GM23338 (cell line): ENCODE data around the gene DEXI.

Experiments
- CREB1 ChIP-seq: fragments of 250-450 bp; sonication (Bioruptor Pico); IDR thresholded peaks from 2 replicates; pipeline ENCODE4 v1.5.0; 2020; ENCODE audit warnings: low read depth, mild to moderate bottlenecking, moderate library complexity
- EZH2 ChIP-seq: fragments of 200-600 bp; sonication (generic); IDR thresholded peaks from one replicate; pipeline ENCODE4 v1.8.0; 2017; ENCODE audit warnings: antibody characterized with exemption, mild to moderate bottlenecking, low read depth; ENCODE audit not compliant: unreplicated experiment
- EZH2phosphoT487 ChIP-seq: fragments of 200-600 bp; sonication (generic); IDR thresholded peaks from one replicate; pipeline ENCODE4 v1.8.1; 2018; ENCODE audit warnings: antibody characterized with exemption; ENCODE audit not compliant: unreplicated experiment
- JUNB ChIP-seq: IDR thresholded peaks from one replicate; pipeline ENCODE4 v1.6.1; 2016; ENCODE audit warnings: antibody characterized with exemption; ENCODE audit not compliant: unreplicated experiment
- POLR2AphosphoS5 ChIP-seq: IDR thresholded peaks from 2 replicates; pipeline ENCODE4 v1.6.1; 2016; ENCODE audit warnings: antibody characterized with exemption, low read depth
- ZNF114 ChIP-seq: fragments of 250-450 bp; sonication (Bioruptor Pico); IDR thresholded peaks from 2 replicates; pipeline ENCODE4 v1.5.0; 2020; ENCODE audit warnings: mild to moderate bottlenecking, moderate library complexity
- TF ChIP-seq, protein P1 (sequence below), 2 experiments: fragments of 200-600 bp in 1 of 2; sonication (generic) in 1 of 2; conservative IDR thresholded peaks; 2 replicates each; pipeline versions ENCODE4 v1.5.1 to v1.6.1; 2016 to 2017; ENCODE audit warnings: antibody characterized with exemption in 2 of 2, low read depth in 2 of 2, mild to moderate bottlenecking in 2 of 2, moderate library complexity in 1 of 2
- TF ChIP-seq, protein P2 (sequence below): IDR thresholded peaks from one replicate; pipeline ENCODE4 v1.6.1; 2018; ENCODE audit warnings: antibody characterized with exemption; ENCODE audit not compliant: unreplicated experiment
- TF ChIP-seq, protein P3 (sequence below): IDR thresholded peaks from 2 replicates; pipeline ENCODE4 v1.6.1; 2016; ENCODE audit warnings: antibody characterized with exemption

DNA sequence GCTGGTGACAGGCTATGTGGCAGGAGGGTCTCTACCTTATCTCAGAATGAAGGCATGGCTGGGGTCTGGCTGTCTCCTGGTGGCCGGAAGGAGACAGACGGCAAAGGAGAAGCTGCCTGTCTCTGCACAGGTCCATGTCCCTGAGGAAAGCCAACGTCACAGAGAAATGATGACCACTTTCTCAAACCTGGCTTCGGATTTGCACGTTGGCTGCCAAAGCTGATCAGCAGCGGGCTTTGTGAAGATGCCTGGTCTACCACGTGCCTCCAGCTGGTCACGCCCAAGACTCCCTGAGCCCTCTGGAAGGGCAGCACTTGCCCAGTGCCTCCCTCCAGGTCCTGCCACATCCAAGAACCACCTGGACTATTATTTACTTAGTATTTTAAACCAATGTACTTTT lies 8.4 kb downstream of the DEXI start:
- TF ChIP-seq EZH2phosphoT487: no peak
- TF ChIP-seq, protein P1, sequence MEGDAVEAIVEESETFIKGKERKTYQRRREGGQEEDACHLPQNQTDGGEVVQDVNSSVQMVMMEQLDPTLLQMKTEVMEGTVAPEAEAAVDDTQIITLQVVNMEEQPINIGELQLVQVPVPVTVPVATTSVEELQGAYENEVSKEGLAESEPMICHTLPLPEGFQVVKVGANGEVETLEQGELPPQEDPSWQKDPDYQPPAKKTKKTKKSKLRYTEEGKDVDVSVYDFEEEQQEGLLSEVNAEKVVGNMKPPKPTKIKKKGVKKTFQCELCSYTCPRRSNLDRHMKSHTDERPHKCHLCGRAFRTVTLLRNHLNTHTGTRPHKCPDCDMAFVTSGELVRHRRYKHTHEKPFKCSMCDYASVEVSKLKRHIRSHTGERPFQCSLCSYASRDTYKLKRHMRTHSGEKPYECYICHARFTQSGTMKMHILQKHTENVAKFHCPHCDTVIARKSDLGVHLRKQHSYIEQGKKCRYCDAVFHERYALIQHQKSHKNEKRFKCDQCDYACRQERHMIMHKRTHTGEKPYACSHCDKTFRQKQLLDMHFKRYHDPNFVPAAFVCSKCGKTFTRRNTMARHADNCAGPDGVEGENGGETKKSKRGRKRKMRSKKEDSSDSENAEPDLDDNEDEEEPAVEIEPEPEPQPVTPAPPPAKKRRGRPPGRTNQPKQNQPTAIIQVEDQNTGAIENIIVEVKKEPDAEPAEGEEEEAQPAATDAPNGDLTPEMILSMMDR (conservative IDR thresholded peaks at IDR 0.05; ENCODE audit: low read depth in 2 of 2): no peak
- no peak for TF ChIP-seq CREB1
- TF ChIP-seq POLR2AphosphoS5: no peak
- no peak for TF ChIP-seq ZNF114 (CRISPR knock-in tag)
- no peak for TF ChIP-seq EZH2
- TF ChIP-seq, protein P2, sequence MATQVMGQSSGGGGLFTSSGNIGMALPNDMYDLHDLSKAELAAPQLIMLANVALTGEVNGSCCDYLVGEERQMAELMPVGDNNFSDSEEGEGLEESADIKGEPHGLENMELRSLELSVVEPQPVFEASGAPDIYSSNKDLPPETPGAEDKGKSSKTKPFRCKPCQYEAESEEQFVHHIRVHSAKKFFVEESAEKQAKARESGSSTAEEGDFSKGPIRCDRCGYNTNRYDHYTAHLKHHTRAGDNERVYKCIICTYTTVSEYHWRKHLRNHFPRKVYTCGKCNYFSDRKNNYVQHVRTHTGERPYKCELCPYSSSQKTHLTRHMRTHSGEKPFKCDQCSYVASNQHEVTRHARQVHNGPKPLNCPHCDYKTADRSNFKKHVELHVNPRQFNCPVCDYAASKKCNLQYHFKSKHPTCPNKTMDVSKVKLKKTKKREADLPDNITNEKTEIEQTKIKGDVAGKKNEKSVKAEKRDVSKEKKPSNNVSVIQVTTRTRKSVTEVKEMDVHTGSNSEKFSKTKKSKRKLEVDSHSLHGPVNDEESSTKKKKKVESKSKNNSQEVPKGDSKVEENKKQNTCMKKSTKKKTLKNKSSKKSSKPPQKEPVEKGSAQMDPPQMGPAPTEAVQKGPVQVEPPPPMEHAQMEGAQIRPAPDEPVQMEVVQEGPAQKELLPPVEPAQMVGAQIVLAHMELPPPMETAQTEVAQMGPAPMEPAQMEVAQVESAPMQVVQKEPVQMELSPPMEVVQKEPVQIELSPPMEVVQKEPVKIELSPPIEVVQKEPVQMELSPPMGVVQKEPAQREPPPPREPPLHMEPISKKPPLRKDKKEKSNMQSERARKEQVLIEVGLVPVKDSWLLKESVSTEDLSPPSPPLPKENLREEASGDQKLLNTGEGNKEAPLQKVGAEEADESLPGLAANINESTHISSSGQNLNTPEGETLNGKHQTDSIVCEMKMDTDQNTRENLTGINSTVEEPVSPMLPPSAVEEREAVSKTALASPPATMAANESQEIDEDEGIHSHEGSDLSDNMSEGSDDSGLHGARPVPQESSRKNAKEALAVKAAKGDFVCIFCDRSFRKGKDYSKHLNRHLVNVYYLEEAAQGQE: no peak
- TF ChIP-seq, protein P3, sequence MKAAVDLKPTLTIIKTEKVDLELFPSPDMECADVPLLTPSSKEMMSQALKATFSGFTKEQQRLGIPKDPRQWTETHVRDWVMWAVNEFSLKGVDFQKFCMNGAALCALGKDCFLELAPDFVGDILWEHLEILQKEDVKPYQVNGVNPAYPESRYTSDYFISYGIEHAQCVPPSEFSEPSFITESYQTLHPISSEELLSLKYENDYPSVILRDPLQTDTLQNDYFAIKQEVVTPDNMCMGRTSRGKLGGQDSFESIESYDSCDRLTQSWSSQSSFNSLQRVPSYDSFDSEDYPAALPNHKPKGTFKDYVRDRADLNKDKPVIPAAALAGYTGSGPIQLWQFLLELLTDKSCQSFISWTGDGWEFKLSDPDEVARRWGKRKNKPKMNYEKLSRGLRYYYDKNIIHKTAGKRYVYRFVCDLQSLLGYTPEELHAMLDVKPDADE: no peak
- TF ChIP-seq JUNB: no peak
